Germinal center (tissue), 1 donor: ENCODE measurements around the gene LAMA4.

ENCODE experiments used
- DNase-seq: peaks from one replicate; pipeline ENCODE4 v3.0.0; 2012; ENCODE audit warnings: mixed read lengths, low spot score

LAMA4 gene

GRCh38 chr6:112081569-112081968 is 172.8 kb downstream of the LAMA4 start:
- no peak for DNase-seq

GRCh38 chr6:112066606-112067005 is 187.8 kb downstream of the LAMA4 start:
- DNase-seq, result no peak

GRCh38 chr6:112065426-112065986 is 188.9 kb downstream of the LAMA4 start:
- DNase-seq, result no peak

- DNase-seq, result no peak
These were observed 191.4 kb downstream of the LAMA4 start for GRCh38 chr6:112062966-112063365.

- no peak for DNase-seq
These were observed 192.8 kb downstream of the LAMA4 start for GRCh38 chr6:112061605-112062004.
